ENCODE data around the gene FAM180B.

DNA sequence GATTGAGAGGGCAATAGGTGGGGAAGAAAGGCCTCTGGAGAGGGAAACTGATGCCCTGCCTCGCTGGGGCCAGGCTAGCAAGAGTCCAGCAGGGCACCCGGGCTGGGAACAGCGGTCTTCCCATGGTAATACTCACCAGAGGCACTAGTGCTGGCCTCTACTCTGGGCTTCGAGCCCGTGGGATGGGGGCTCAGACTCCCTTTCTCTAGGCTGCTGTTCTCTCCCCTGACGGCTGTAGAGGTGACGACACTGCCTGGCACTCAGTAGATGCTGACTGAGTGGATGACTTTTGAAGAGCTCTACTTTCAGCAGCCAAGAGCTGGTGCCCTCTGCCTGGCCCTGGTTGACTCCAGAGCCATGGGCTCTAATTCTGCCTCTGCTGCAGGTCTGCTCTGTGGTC lies 8.6 kb downstream of the FAM180B start:
- TF ChIP-seq, protein P1, sequence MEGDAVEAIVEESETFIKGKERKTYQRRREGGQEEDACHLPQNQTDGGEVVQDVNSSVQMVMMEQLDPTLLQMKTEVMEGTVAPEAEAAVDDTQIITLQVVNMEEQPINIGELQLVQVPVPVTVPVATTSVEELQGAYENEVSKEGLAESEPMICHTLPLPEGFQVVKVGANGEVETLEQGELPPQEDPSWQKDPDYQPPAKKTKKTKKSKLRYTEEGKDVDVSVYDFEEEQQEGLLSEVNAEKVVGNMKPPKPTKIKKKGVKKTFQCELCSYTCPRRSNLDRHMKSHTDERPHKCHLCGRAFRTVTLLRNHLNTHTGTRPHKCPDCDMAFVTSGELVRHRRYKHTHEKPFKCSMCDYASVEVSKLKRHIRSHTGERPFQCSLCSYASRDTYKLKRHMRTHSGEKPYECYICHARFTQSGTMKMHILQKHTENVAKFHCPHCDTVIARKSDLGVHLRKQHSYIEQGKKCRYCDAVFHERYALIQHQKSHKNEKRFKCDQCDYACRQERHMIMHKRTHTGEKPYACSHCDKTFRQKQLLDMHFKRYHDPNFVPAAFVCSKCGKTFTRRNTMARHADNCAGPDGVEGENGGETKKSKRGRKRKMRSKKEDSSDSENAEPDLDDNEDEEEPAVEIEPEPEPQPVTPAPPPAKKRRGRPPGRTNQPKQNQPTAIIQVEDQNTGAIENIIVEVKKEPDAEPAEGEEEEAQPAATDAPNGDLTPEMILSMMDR (IDR thresholded peaks at IDR 0.05), result no peak
- no peak for TF ChIP-seq POLR2A (IDR thresholded peaks at IDR 0.05)

Data from esophagus squamous epithelium (tissue), 4 donors.